IPS-20b (cell line): ENCODE results near the gene GALNT18.
A peak's percentile ranks its signal among the peaks of the same experiment; 100 is the strongest.

Source experiments
- H3K27ac ChIP-seq: one replicate; pipeline ENCODE4 v1.5.1; 2013; ENCODE audit warnings: low read length
- H3K27me3 ChIP-seq: 2 replicates; pipeline ENCODE4 v1.6.1; 2013; ENCODE audit warnings: mild to moderate bottlenecking, low read length, inconsistent platforms; ENCODE audit not compliant: insufficient read depth
- H3K36me3 ChIP-seq: 2 replicates; pipeline ENCODE4 v1.6.1; 2013; ENCODE audit warnings: low read depth, mild to moderate bottlenecking, inconsistent platforms, low read length, moderate library complexity; ENCODE audit not compliant: insufficient read depth
- H3K4me1 ChIP-seq: 2 replicates; pipeline ENCODE4 v1.6.1; 2013; ENCODE audit warnings: mild to moderate bottlenecking, control low read depth, inconsistent platforms, low read length, moderate library complexity; ENCODE audit not compliant: insufficient read depth
- H3K4me3 ChIP-seq: 2 replicates; pipeline ENCODE4 v1.5.1; 2013; ENCODE audit warnings: mild to moderate bottlenecking, low read length, inconsistent platforms
- H3K9ac ChIP-seq: 2 replicates; pipeline ENCODE4 v1.6.1; 2013; ENCODE audit warnings: low read depth, mild to moderate bottlenecking, inconsistent platforms, low read length, moderate library complexity
- H3K9me3 ChIP-seq: 2 replicates; pipeline ENCODE4 v1.6.1; 2013; ENCODE audit warnings: mild to moderate bottlenecking, low read depth, low read length, inconsistent platforms; ENCODE audit not compliant: insufficient read depth

GALNT18 gene

DNA sequence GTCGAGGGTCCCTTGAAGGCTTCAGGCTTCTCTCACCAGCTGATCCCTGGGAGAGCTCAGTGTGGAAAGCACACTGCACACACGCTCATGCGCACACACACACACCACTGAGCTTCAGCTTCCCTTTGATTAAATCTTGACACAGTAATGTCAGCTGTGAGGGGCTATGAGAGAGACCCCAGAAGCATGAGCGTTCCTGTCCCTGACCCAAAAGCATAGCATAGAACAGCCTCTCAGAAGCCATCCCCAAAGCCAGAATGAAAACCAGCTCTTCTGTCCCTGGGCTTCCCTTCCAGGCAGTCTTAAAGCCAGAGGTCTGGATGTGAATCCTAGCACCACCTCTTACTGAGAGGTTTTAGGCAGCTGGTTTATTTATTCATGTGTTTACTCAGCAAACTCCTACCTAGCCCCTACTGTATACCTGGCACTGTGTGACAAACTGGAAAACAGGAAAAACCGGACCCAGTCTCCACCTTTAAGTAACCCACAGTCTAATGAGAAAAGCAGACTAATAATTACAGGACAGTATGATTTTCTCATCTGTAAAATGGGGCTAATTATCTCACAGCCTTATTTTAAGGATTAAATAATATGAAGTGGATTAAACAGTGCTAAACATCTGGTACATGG is 15.9 kb downstream of the GALNT18 start:
- Histone ChIP-seq H3K27me3 (no peaks in the 10 kb centered on the region), H3K27ac (no peak overlapping the region), H3K9ac (no peak overlapping the region), H3K36me3 (no peaks in the 10 kb centered on the region), H3K4me3 (no peak overlapping the region), H3K4me1 (peaks cover 7% of the 10 kb centered on the region; the same call in 1 of the 2 replicates), H3K9me3 (no peaks in the 10 kb centered on the region)

DNA sequence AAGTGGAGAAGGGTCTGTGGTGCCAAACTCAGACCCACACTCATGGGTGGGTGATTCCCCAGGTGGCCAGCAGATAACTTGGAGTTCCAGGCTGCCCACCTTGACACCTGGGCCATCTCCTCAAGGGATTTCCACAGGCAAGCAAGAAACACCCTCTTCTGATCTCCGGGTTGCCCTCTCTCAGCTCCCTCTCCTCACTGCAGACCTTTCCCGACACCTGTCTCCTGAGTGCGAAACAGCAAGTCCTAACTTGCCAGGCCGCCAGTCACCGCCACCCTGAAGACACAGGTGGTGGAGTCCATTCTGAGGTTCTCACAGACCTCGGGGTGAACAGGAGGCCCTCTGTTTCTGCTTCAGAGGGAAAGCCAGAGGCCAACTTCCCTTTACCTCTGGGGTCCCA is 16.6 kb downstream of the GALNT18 start:
- no peaks in the 10 kb centered on the region for H3K9me3 ChIP-seq
- H3K36me3 ChIP-seq, result no peaks in the 10 kb centered on the region
- H3K4me1 ChIP-seq, result peaks cover 7% of the 10 kb centered on the region; the same call in 1 of the 2 replicates
- H3K27me3 ChIP-seq, result no peaks in the 10 kb centered on the region
- no peak overlapping the region for H3K27ac ChIP-seq
- H3K9ac ChIP-seq, result no peak overlapping the region
- H3K4me3 ChIP-seq, result no peak overlapping the region

DNA sequence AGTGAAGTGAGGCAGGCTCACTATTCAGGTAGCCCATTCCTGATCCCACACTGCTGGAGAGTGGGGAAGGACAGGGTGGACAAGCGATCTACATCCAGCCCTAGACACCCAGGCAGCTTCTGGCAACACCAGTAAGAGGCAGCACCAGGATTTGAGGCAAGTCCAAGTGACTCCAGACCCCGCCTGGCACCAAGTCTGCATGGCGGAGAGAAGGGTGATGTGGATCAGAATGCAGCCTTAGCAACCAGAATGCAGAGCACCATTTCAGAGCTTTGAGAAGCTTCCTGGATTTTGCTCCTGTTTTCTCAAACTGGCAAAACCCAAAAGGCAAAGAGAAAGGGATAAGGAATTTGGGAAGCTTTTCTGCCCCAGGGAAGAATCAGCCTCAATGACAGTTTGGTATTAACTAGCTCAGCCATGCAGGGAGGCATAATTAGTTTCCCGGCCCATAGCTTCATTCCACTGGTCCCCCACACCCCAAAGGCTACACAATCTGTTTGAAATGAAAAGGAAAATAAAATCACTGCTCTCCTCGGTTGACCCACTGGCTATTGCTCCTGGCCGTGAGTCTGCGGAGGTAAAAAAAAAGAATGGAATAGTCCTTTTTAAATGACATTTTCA is 17.3 kb downstream of the GALNT18 start:
- peaks cover 7% of the 10 kb centered on the region; the same call in 1 of the 2 replicates for H3K4me1 ChIP-seq
- no peak overlapping the region for H3K4me3 ChIP-seq
- H3K36me3 ChIP-seq, result no peaks in the 10 kb centered on the region
- no peaks in the 10 kb centered on the region for H3K9me3 ChIP-seq
- H3K27ac ChIP-seq, result no peak overlapping the region
- H3K9ac ChIP-seq, result no peak overlapping the region
- no peaks in the 10 kb centered on the region for H3K27me3 ChIP-seq

DNA sequence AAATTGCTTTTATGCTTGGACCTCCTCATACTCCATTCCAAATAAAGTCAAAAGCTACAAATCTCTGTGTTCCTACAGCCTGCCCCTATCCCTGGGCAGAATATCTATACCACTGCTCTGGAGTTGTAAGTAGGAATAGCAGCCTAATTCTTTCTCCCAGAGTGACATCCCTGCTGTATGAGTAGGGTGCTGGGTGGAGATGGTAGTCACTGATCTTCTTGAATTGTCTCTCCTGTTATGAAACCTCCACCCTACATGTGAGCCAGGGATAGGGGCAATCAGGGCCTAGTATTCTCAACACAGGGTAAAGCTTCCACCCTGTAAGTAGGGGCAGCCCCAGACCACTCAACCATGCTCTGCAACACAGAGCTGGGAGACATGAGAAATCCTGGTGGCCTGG is 19.8 kb downstream of the GALNT18 start:
- Histone ChIP-seq H3K4me1 (no peaks in the 10 kb centered on the region), H3K9me3 (no peaks in the 10 kb centered on the region), H3K9ac (no peak overlapping the region), H3K27ac (no peak overlapping the region), H3K4me3 (no peak overlapping the region), H3K36me3 (no peaks in the 10 kb centered on the region), H3K27me3 (no peaks in the 10 kb centered on the region)

DNA sequence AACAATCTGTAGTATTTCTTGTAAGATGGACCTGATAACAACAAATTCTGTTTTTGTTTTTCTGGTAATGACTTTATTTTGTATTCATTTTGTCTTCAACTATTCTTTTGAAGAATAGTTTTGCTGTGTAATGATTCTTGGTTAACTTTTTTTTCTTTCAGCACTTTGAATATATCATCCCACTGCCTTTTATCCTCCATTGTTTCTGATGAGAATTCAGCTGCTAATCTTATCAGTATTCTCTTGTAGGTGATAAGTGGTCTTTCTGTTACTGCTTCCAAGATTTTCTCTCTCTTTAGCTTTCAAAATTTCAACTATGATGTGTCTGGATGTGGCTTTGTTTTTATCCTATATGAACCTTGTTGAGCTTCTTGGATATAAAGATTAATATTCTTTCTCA is 21.5 kb downstream of the GALNT18 start:
- H3K9ac ChIP-seq, result no peak overlapping the region

DNA sequence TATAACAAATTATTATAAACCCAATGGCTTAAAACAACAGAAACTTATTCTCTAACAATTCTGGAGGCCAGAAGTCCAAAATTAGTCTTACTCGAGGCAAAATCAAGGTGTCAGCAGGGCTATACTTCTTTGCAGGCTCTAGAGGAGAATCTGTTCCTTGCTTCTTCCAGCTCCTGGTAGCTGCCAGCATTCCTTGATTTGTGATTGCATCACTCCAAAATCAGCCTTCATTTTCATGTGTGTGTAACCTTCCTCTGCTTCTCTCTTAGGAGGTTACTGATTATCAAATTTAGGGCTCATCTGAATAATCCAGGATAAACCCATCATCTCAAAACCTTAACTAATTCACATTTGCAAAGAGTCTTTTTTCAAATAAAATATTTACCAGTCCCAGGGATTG is 23.6 kb downstream of the GALNT18 start:
- H3K9me3 ChIP-seq, result no peaks in the 10 kb centered on the region
- no peak overlapping the region for H3K4me3 ChIP-seq
- H3K27me3 ChIP-seq, result no peaks in the 10 kb centered on the region
- no peaks in the 10 kb centered on the region for H3K36me3 ChIP-seq
- no peak overlapping the region for H3K27ac ChIP-seq
- H3K9ac ChIP-seq, result no peak overlapping the region
- H3K4me1 ChIP-seq, result no peaks in the 10 kb centered on the region

More for the DNA sequence above, 21.5 kb downstream of the GALNT18 start:
- H3K27me3 ChIP-seq, result no peaks in the 10 kb centered on the region
- H3K27ac ChIP-seq, result no peak overlapping the region
- H3K4me1 ChIP-seq, result no peaks in the 10 kb centered on the region
- H3K9me3 ChIP-seq, result no peaks in the 10 kb centered on the region
- no peaks in the 10 kb centered on the region for H3K36me3 ChIP-seq
- no peak overlapping the region for H3K4me3 ChIP-seq

DNA sequence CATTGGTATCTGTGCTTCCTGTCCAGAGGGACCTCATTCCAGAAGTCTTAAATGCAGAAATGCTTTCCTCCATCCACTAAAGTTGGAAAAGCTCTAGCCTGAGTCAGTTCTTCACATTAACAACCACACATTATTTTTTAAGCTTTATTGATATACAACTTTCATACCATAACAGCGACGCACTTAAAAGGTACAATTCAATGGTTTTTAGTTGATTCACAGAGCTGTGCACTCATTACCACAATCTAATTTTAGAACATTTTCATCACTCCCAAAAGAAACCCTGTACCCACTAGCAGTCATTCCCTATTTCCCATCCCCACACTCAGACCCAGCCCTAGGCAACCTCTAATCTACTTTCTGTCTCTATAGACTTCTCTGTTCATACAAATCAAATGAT is 27.6 kb downstream of the GALNT18 start:
- Histone ChIP-seq H3K9ac (no peak overlapping the region), H3K27ac (no peak overlapping the region), H3K36me3 (no peaks in the 10 kb centered on the region), H3K4me1 (peaks cover 7% of the 10 kb centered on the region), H3K9me3 (no peaks in the 10 kb centered on the region), H3K4me3 (no peak overlapping the region), H3K27me3 (no peaks in the 10 kb centered on the region)

DNA sequence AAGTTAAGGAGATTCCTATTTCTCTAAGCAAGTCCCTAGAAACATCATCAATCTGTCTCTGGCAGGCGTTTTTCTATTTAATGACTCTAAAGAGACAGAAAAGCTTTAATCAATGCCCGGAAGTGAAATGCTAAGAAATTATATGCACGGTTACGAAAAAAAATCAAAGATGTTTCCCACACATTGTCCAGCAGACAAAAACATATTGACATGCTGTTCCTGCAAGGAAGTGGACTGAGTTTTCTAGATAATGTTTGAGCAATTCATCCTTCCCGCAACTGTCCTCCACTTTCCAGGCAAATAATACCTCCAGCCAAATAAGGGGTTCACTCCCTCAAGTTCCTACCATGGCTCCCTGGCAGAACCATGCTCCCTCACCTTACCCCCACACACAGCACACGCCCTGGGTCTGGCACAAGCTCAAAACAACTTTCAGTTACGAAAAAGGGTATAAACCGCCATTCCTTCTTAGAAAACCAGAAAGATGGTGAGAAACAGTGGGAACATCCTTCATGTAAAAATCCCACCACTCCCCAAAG is 29.6 kb downstream of the GALNT18 start:
- H3K36me3 ChIP-seq, result no peaks in the 10 kb centered on the region
- H3K4me3 ChIP-seq, result no peak overlapping the region
- H3K4me1 ChIP-seq, result peaks cover 15% of the 10 kb centered on the region
- H3K27ac ChIP-seq, result no peak overlapping the region
- no peaks in the 10 kb centered on the region for H3K9me3 ChIP-seq
- no peaks in the 10 kb centered on the region for H3K27me3 ChIP-seq
- H3K9ac ChIP-seq, result no peak overlapping the region

DNA sequence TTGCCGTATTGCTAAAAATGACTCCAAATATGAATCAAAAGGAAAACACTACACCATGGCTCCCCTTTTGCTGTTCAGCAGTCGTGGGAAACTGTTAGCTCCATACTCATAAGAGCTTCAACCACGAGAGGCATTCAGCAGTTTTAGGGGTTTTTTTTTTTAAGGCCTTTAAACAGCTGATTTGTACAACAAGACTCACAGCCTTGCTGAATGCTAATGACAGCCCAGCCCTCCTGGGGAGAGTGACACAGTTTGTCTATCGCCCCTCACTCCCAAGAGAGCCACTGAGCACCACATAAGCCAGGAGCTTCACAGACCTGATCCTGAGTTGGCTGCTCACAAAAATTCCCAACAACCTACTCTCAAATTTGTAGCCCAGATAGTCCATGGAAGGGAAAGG is 32.4 kb downstream of the GALNT18 start:
- Histone ChIP-seq H3K9ac (no peak overlapping the region), H3K36me3 (no peaks in the 10 kb centered on the region), H3K4me1 (peaks cover 15% of the 10 kb centered on the region), H3K27ac (no peak overlapping the region), H3K4me3 (no peak overlapping the region), H3K9me3 (no peaks in the 10 kb centered on the region), H3K27me3 (no peaks in the 10 kb centered on the region)

DNA sequence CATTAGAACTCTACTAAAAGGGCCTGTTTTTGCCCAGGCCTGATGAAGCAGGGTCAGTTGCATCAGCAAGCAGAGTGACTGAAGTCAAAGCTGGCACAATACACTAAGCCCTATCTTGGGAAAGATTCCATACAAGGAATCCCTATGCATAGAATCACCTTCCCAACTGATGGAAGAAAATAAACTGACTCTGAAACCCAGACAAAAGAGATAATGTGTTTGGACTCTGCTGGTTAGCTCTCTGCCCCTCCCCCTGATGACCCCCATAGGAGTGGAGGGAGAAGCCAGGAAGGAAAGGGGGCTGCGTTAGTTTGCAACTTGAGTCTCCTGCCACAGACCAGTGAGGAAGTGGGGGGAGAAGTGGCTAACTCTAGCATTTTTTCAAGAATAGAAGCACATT is 32.9 kb downstream of the GALNT18 start:
- H3K27me3 ChIP-seq, result no peaks in the 10 kb centered on the region
- H3K27ac ChIP-seq, result no peak overlapping the region
- no peaks in the 10 kb centered on the region for H3K36me3 ChIP-seq
- peak overlapping the region; percentile 19; the same call in 1 of the 2 replicates for H3K9ac ChIP-seq
- no peak overlapping the region for H3K4me3 ChIP-seq
- H3K9me3 ChIP-seq, result no peaks in the 10 kb centered on the region
- H3K4me1 ChIP-seq, result peaks cover 15% of the 10 kb centered on the region

DNA sequence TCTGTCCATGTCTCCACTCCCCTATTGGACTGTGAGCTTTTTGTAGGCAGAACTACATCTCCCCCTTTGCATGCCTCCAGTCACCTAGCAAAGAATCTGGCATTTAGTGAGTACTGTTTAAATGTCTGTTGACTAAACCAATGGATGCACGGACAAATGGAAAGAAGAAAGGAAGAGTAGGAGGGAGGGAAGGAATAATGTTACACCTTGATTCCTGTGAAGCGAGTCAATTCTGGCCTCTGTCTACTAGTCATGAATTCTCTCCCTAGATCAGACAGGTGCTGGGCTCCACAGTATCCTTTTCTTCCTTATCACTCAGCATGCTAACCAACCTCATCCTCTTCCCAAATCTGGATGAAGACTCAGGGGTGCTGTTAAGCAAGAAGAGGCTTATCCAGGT is 33.6 kb downstream of the GALNT18 start:
- Histone ChIP-seq H3K36me3 (no peaks in the 10 kb centered on the region), H3K9me3 (no peaks in the 10 kb centered on the region), H3K27ac (no peak overlapping the region), H3K4me1 (peaks cover 15% of the 10 kb centered on the region), H3K4me3 (no peak overlapping the region), H3K27me3 (no peaks in the 10 kb centered on the region), H3K9ac (no peak overlapping the region)

DNA sequence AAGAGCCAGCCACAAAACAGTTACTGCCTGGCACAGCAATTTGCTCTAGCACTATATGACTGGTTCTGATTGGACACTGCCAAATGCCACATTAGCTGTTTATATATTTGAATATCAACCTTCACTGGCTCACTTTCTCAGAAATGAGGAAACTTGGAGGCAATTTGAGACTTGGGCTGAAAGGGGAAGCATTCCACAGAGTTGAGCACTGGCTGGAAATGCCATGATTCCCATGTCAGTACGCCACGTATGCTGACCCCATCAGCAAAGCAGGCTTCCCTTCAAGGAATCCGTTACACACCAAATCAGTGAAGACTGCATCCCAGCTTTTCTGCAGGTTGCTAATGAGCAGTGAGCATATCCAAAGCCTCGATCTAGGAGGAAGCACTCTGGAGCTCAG is 34.7 kb downstream of the GALNT18 start:
- Histone ChIP-seq H3K4me3 (no peak overlapping the region), H3K27me3 (no peaks in the 10 kb centered on the region), H3K9ac (no peak overlapping the region), H3K4me1 (peaks cover 15% of the 10 kb centered on the region), H3K36me3 (no peaks in the 10 kb centered on the region), H3K9me3 (no peaks in the 10 kb centered on the region), H3K27ac (no peak overlapping the region)
